ENCODE data around the gene NR2C2AP.
A peak's percentile ranks its signal among the peaks of the same experiment; 100 is the strongest.
"Not testable (repeated sequence)": the region's sequence is repeated elsewhere in the genome, so short reads cannot be mapped to it uniquely, and the experiment has no call there.

NR2C2AP gene

GRCh38 chr19:19179548-19180441, 23.4 kb downstream of the NR2C2AP start:
- DNase-seq = no peak

GRCh38 chr19:19176950-19177349, 26.3 kb downstream of the NR2C2AP start:
- no peak for DNase-seq

- not testable (repeated sequence) for DNase-seq
Observed at GRCh38 chr19:19173243-19173642, 30.0 kb downstream of the NR2C2AP start.

GRCh38 chr19:19171821-19172532, 31.2 kb downstream of the NR2C2AP start:
- DNase-seq = no peak

GRCh38 chr19:19170873-19171672, 32.1 kb downstream of the NR2C2AP start:
- DNase-seq = no peak

GRCh38 chr19:19170053-19170872, 33.0 kb downstream of the NR2C2AP start, which contains the start of gene MEF2B:
Gene MEF2B (minus strand): TSS chr19:19170263. CDS start chr19:19150735, 19,528 bp downstream.
- DNase-seq = peak; percentile 22 to 68 (median 50)

GRCh38 chr19:19169236-19170052, 33.8 kb downstream of the NR2C2AP start:
- no peak for DNase-seq

GRCh38 chr19:19167612-19168011, 35.6 kb downstream of the NR2C2AP start:
- no peak for DNase-seq

GRCh38 chr19:19165396-19165795, 37.8 kb downstream of the NR2C2AP start:
- no peak for DNase-seq

- DNase-seq = no peak
Observed at GRCh38 chr19:19162495-19162894, 40.7 kb downstream of the NR2C2AP start.

- DNase-seq = no peak
Observed at GRCh38 chr19:19160461-19161035, 42.7 kb downstream of the NR2C2AP start.

GRCh38 chr19:19159534-19159933, 43.7 kb downstream of the NR2C2AP start:
- no peak for DNase-seq

GRCh38 chr19:19157808-19158207, 45.4 kb downstream of the NR2C2AP start:
- DNase-seq = no peak

GRCh38 chr19:19155495-19156219, 47.6 kb downstream of the NR2C2AP start:
- no peak for DNase-seq

GRCh38 chr19:19154768-19155494, 48.3 kb downstream of the NR2C2AP start:
- DNase-seq = no peak

GRCh38 chr19:19152668-19153384, 50.4 kb downstream of the NR2C2AP start:
- no peak for DNase-seq

GRCh38 chr19:19151418-19151817, 51.8 kb downstream of the NR2C2AP start:
- no peak for DNase-seq
